Retina (tissue), 1 donor: ENCODE measurements around the gene ODAD4.

ENCODE experiments used
- DNase-seq: peaks from one replicate; pipeline ENCODE4 v3.0.0-alpha.2; 2016

Gene ODAD4

GRCh38 chr17:41972571-41973407, 42.4 kb downstream of the ODAD4 start:
- DNase-seq, result no peak

- no peak for DNase-seq
Observed at GRCh38 chr17:41973408-41973811, 43.0 kb downstream of the ODAD4 start.

- no peak for DNase-seq
Observed at GRCh38 chr17:41974031-41974430, 43.6 kb downstream of the ODAD4 start.

- no peak for DNase-seq
Observed at GRCh38 chr17:41974658-41975057, 44.2 kb downstream of the ODAD4 start.

- no peak for DNase-seq
Observed at GRCh38 chr17:41975099-41976083, 45.0 kb downstream of the ODAD4 start.

GRCh38 chr17:41976142-41976768, 45.8 kb downstream of the ODAD4 start:
- DNase-seq, result no peak

- DNase-seq, result no peak
Observed at GRCh38 chr17:41977991-41978390, 47.6 kb downstream of the ODAD4 start.

- no peak for DNase-seq
Observed at GRCh38 chr17:41982026-41982760, 51.8 kb downstream of the ODAD4 start.

GRCh38 chr17:41984454-41984853, 54.0 kb downstream of the ODAD4 start:
- DNase-seq, result no peak

- DNase-seq, result no peak
Observed at GRCh38 chr17:41985919-41986318, 55.5 kb downstream of the ODAD4 start.

GRCh38 chr17:41986634-41987033, 56.2 kb downstream of the ODAD4 start:
- no peak for DNase-seq

GRCh38 chr17:41987642-41988041, 57.2 kb downstream of the ODAD4 start:
- no peak for DNase-seq

- no peak for DNase-seq
Observed at GRCh38 chr17:41988418-41988817, 58.0 kb downstream of the ODAD4 start.

GRCh38 chr17:41989702-41990419, 59.4 kb downstream of the ODAD4 start:
- DNase-seq, result no peak

- no peak for DNase-seq
Observed at GRCh38 chr17:41992576-41992975, 62.2 kb downstream of the ODAD4 start.

- no peak for DNase-seq
Observed at GRCh38 chr17:41996855-41997164, 66.4 kb downstream of the ODAD4 start.

GRCh38 chr17:41998497-41998896, 68.1 kb downstream of the ODAD4 start:
- DNase-seq, result no peak

- no peak for DNase-seq
Observed at GRCh38 chr17:42000413-42001133, 70.2 kb downstream of the ODAD4 start.

GRCh38 chr17:42001729-42002128, 71.3 kb downstream of the ODAD4 start:
- no peak for DNase-seq

- no peak for DNase-seq
Observed at GRCh38 chr17:42002175-42002791, 71.9 kb downstream of the ODAD4 start.

- DNase-seq, result no peak
Observed at GRCh38 chr17:42002792-42003301, 72.4 kb downstream of the ODAD4 start.
